Dermis lymphatic vessel endothelial cell (primary cell): ENCODE results near the gene SLC2A3. TPM values are rescaled to one million over a fixed set of nuclear protein-coding genes. Genes with fewer than 3 reads are reported as not detected.

Experiments used
- total RNA-seq: library from RNA; depleted of rRNA; stranded (reverse); fragments of >200 nt; gene quantifications from 2 replicates; pipeline ENCODE4 v1.2.1, GENCODE V29; 2014

Gene SLC2A3
- total RNA-seq: 49.6 and 82.9 TPM in 2 replicates

GRCh38 chr12:7935590-7936581 is at the start of gene SLC2A3:
TSS of gene SLC2A3 (minus strand) at chr12:7936187. CDS start at chr12:7936034, 153 bp downstream.

GRCh38 chr12:7872566-7873319 is 63.2 kb downstream of the SLC2A3 start, which contains the start of gene SLC2A14:
TSS of gene SLC2A14 (minus strand) at chr12:7872915. CDS start at chr12:7869880, 3,035 bp downstream.

Other genes starting within 250 kb of the SLC2A3 start
- 0.26 and 1.2 TPM in 2 replicates for gene GDF3, start 240.4 kb downstream of the SLC2A3 start, total RNA-seq
- not detected in 2 replicates for gene DPPA3, start 224.8 kb downstream of the SLC2A3 start, total RNA-seq
- not detected in 2 replicates for gene CLEC4C, start 188.8 kb downstream of the SLC2A3 start, total RNA-seq
- gene NANOGNB, start 171.0 kb downstream of the SLC2A3 start, total RNA-seq: not detected in 2 replicates
- gene NANOG, start 146.8 kb downstream of the SLC2A3 start, total RNA-seq: not detected in 2 replicates
- gene SLC2A14, start 63.3 kb downstream of the SLC2A3 start, total RNA-seq: under 0.01 and 0.22 TPM in 2 replicates
- 4.1 and 4.2 TPM in 2 replicates for gene FOXJ2, start 96.5 kb upstream of the SLC2A3 start, total RNA-seq
- 0.11 and 0.17 TPM in 2 replicates for gene C3AR1, start 130.2 kb upstream of the SLC2A3 start, total RNA-seq
- gene NECAP1, start 146.1 kb upstream of the SLC2A3 start, total RNA-seq: 29.9 and 32.5 TPM in 2 replicates
- 0.43 TPM in 2 replicates for gene CLEC4A, start 187.4 kb upstream of the SLC2A3 start, total RNA-seq
- not detected in 2 replicates for gene ZNF705A, start 220.8 kb upstream of the SLC2A3 start, total RNA-seq